Measurements from ENCODE around the gene GABPB1.

The GABPB1 gene

DNA sequence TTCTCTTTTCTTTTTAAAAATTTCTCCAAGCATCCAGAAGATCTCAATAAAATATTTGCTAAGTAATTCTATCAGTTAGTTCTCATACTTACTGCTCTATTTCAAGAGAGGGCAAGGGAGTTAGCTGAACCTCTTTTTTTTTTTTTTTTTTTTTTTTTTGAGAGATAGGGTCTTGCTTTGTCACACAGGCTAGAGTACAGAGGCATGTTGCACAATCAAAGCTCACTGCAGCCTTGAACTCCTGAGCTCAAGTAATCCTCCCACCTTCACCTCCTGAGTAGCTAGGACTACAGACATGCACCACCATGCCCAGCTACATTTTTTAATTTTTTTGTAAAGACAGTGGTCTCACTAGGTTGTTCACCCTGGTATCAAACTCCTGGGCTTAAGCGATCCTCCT lies 110.8 kb downstream of the GABPB1 start:
- DNase-seq (ENCODE audit: low read depth in 2 of 2) = no peak

DNA sequence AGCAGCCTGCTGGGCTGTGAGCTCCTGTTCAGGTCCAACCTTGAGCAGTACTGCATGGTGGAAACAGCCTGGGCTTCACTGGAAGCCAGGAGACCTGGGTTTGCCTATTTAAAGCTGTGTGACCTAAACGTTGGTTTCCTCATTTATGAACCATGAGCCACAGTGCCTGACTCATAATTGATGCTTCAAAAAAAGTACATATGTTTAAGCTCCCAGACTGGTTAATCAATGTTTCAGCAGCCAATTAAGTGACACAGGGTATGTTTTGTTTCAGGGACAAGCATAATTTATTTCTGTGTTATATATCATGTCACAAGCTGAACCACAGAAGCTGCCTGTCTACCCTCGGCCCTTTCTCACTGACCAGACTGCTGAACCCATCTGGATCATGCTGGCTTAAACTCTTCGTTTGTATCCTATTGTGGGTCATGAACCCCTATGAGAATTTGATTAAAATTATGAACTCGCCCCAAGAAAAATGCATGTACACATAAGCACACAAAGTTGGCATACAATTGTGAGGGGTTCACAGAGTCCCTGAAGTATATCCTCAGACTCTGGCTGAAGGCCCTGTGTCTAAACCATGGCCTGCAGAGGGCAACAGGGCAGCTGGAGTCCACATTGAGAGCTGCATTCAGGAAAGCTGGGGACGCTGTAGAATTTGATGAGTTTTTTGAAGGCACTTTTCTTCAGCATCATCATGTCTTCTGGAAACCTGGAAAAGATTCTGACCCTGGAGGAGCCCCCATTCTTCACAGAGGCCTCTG lies 113.1 kb downstream of the GABPB1 start:
- DNase-seq (ENCODE audit: low read depth in 2 of 2) = no peak

DNA sequence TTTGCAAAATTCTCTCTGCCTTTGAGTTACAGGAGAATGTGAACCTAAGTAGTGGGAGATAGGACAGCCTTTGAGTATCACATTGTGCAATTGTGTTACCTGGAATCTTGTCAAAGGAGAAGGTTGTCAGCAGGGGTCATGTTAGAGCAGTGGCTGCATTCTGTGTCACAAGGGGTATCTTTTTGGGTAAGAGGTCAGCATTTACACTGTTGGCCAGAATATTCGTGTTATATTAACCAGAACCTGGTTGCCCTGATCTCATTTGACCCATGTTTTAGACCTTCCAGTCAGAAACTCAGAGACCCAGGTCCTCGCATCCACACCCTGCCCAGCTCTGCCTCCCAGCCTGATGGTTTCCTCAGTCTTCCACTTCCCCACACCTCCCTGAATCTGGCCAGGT lies 116.7 kb downstream of the GABPB1 start:
- DNase-seq (ENCODE audit: low read depth in 2 of 2) = no peak

DNA sequence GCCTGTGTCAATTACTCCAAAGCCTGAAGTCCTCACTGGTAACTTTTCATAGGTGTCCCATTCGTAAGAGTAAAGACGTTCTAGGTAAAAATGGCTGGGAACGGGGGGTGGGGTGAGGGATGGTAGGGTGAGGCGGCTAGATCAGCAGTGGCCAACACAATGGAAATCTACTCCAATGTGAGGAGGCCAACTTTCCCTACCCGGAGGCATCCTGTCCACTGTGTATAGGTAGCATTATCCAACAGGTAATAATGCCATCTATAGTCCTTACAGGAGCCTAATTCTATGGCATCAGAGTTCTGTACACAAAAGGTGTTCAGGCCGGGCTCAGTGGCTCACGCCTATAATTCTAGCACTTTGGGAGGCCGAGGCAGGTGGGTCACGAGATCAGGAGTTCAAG lies 118.6 kb downstream of the GABPB1 start:
- no peak for DNase-seq (ENCODE audit: low read depth in 2 of 2)

DNA sequence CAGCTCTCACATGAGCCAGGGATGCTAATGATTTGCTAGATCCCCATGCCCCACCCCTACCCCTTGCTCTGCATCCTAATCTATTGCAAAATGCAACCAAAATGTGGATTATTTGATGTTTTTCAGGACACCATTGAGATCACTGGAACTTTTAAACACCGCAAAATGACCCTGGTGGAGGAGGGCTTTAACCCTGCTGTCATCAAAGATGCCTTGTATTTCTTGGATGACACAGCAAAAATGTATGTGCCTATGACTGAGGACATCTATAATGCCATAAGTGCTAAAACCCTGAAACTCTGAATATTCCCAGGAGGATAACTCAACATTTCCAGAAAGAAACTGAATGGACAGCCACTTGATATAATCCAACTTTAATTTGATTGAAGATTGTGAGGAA lies 119.2 kb downstream of the GABPB1 start:
- no peak for DNase-seq (ENCODE audit: low read depth in 2 of 2)

DNA sequence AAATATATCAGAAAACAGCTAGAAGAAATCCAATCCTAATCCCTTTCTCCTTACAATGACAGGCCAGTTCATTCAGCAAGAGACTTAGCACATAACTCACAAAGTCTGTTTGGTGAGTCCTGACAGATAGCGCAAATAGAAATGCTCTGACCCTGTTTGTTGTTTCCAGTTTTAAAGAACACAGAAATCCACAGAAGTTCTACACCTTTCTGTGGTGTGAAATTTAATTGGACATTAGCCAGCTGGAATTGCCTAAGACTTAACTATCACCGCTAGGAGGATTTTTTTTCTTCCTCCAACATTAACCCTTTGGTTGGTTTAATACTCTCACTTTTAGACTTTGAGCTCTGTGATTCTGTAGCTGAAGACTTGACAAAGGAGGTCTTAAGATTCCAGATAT lies 120.2 kb downstream of the GABPB1 start:
- no peak for DNase-seq (ENCODE audit: low read depth in 2 of 2)

DNA sequence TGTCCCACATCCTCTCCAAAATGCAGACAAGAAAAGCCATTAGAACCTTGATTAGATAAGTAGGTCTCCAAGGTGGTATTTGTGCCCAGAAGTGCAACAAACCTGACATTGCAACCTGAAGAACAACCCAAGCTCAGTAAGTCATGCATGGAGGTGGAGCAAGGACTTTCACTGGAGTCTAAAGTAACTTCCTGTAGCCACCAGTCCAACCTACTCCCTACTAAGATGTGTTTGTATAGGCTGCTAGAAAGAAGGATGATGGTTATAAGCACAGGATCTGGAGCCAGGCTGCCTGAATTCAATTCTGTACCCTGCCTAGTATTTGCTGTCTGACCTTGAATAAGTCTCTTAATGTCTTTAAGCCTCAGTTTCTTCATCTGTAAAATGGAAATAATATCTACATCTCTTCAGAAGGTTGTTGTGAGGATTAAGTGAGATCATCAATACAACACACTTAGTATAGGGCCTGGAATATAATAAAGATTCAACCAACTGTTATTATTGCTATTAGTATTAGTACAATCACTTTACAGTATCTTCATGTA lies 121.7 kb downstream of the GABPB1 start:
- no peak for DNase-seq (ENCODE audit: low read depth in 2 of 2)

DNA sequence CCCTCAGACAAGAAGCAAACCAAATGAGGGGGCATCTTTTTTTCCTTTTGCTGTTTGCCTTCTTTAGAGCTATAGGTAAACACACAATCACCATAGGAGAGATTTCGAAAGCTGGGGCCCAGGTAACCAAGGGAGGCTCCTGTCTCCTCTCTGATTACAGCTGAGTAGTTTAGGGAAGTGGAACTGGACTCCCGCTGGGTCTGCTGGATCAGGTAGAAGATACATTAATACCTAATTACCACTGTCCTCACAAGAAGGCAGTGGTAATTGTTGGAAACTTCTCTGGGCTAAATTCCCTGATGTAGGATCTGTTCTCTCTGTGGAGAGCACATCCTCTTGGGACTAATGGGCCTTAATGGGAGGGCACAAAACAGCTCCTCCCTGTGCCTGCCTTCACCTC lies 122.2 kb downstream of the GABPB1 start:
- no peak for DNase-seq (ENCODE audit: low read depth in 2 of 2)

DNA sequence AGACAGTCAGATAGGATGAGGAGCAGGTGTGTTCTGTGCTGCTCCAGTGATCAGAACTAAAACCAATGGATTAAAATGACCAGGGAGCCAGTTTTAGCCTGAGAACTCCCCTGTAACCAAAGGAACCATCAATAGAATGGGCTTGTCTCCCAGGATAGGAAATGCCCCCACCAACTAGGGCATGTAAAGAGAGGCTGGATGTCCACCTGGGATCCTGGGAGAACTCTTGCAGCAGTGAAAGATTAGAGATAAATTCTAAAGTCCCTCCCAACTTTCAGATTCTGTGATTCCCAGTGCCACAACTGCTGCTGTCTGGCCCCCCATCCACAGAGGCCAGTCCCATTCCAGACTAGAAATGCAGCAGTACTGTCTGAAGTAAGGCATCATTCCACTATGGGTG lies 123.2 kb downstream of the GABPB1 start:
- no peak for DNase-seq (ENCODE audit: low read depth in 2 of 2)

DNA sequence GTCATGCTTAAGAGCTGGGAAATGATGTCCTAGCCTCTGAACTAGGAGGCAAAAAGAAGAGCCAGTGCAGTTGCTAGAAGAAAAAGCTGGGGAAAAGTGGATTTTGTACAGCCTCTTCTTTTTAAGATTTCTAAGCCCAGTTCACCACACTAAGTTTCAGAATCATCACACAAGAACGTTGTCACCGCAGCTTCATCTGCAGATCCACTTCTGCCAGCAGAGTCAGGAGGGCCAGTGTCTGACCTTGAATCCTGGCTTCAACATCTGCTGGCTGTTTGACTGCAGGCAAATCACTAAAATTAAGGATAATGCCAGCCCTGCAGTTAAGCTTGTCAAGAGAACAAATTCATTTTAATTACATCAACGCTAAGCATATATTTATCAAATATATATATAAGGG lies 125.7 kb downstream of the GABPB1 start:
- DNase-seq (ENCODE audit: low read depth in 2 of 2) = no peak

DNA sequence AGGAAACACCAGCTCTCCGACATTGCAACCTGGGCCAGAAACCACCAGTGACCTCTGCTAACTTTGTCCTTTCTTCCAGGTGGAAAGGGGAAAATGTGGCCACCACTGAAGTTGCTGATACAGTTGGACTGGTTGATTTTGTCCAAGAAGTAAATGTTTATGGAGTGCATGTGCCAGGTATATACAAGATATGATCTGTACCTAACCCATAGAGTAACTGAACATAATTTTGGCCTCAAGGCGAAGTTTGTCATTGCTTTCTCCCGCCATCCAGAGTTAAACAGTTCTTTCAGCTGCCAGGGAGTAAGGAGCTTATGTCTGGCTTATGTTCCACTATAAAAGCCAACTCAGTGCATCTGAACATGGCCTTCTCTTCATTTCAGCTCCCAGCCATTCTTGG lies 126.1 kb downstream of the GABPB1 start:
- DNase-seq (ENCODE audit: low read depth in 2 of 2) = no peak

DNA sequence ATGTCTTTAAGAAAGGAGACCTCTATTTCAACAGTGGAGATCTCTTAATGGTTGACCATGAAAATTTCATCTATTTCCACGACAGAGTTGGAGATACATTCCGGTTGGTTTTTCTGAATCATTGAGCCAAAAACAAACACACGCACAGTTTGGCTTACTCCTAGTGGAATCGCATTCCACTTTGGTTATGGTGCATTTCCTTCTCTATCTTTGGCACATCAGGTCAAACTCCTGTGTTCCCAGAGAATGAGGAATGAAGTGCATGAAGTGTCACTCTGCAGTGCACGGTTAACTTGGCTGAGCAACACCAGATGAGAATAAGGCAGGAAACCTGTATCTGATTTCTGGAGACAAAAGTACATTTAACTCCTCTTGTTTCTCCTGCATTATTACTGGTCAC lies 127.9 kb downstream of the GABPB1 start:
- DNase-seq (ENCODE audit: low read depth in 2 of 2) = no peak

DNA sequence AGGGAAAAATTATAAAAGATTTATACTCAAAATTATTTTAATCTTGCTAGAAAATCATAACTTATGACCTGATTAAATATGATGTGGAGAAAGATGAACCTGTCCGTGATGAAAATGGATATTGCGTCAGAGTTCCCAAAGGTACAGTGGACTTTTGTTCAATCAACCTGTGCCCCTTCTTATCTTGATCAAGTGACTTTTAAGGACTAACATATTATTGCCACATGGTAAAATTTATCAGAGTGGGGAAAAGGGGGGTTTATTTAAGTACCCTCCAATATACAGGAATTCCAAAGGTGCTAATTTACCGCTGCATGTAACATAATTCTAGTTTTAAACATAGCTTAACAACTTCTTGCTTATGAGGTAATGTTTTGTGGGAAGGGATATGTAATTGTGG lies 129.1 kb downstream of the GABPB1 start:
- DNase-seq (ENCODE audit: low read depth in 2 of 2) = no peak
